HG03064 (cell line): ENCODE results near the gene C9orf40.

Source experiments
- ATAC-seq: cut with Tn5 transposase; IDR thresholded peaks from one replicate; pipeline ENCODE4 v1.9.1; 2021; ENCODE audit warnings: low read depth; ENCODE audit not compliant: unreplicated experiment

The C9orf40 gene, protein sequence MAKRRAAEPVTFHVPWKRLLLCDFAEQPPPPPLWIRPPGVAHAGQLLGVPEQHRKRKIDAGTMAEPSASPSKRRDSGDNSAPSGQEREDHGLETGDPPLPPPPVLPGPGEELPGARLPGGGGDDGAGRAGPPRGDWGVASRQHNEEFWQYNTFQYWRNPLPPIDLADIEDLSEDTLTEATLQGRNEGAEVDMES

DNA sequence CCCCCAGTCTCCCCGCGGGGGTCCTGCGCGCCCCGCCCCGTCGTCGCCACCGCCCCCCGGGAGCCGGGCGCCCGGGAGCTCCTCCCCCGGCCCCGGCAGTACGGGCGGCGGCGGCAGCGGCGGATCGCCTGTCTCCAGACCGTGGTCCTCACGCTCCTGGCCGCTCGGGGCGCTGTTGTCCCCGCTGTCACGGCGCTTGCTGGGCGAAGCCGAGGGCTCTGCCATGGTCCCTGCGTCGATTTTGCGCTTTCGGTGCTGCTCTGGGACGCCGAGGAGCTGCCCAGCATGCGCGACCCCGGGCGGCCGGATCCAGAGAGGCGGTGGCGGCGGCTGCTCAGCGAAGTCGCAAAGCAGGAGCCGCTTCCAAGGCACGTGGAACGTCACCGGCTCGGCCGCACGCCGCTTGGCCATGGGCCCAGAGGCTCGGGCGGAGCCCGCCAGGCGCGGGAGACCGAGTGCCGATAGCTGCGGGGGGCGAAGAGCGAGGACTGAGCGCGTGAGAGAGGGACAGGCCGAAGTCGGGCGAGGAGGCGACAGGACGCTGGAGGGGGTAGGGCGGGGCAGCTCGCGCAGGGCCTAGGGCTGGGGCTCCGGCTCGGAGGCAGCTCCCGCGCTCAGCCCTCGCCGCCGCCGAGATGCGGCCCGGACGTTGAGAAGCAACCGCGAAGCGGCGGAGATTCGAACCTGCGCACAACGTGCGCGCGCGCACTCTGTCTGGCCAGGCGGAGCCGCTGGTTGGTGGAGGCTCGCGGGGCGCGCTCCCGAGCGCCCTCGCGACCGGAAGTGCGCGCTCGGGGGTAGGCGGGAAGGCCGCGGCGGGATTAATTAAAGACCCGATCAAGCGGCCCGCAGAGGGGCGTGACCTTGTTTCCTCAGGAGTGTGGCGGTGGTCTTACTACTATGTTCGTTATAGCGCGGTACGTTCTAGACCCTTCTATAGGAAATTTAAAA, at the start of gene C9orf40:
TSS of gene C9orf40 (minus strand) at position 712 of the 951 bp plus-strand sequence. CDS start at position 411, 301 bp downstream.
- peak; percentile 94 for ATAC-seq

DNA sequence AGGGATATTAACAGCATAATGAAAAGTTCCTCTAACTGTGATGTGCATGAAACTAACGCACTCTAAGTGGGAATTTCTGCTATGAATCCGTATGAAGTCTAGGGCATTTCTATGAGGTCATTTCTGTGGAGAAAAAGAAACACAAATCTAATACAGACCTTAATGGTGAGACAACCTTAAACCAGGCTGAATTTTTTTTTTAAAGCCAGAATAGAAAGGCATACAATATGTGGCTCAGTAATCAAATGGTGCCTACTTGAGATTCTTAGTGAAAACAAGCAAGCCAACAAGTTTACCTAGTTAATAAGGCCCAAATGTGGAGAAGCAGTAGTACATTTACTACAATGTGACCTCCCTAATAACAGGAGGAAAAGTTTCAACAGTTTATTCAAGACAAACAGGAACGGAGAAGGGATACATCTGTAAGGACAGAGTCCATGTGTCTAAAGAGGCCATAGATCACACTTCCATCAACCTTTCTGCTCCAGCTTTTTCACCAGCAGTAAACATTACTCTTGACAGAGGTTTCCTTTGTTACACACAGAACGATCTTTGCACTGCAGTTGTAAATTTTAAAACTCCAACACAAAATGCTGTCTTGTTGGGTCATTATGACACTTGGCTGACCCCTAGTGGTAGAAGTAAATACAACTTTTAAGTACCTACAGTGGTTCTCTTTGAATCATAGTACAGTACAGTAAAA, 49.2 kb upstream of the C9orf40 start:
- peak; percentile 93 for ATAC-seq

DNA sequence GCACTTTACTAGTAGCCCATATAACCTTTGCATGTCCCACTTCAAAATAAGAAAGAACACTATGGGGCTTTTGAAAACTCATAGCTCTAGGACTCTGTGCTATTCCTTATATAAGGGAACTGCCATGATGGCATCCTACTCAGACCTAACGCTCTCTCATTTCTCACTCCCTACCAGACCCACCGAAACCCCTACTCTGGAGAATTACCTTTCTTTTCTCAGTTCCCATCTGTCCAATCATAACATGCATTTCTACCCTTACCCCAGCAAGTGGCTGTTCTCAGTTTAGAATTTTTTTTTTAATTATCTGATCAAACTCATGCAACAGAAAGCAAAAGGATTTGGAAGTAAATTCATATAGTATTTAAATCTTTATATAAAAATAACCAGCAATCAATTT, 48.1 kb upstream of the C9orf40 start:
- no peak for ATAC-seq

DNA sequence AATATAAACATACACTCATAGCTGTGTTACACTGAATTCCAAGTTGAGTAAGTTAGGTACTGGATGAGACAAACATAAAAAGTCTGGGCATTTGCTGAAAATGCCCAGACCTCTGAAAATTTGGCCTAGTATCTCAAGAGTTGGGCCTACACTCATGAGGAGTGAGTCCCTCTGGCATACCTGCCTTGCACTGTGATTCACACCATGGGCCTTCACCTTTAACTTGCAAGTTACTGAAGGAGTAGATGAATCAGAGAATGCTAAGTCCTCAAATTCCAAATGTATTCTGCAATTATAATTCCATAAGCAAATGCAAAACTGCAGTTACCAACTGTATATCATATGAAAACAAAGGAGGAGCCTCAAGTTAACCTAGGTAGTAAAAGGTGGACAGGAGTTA, 32.3 kb upstream of the C9orf40 start:
- ATAC-seq: no peak

DNA sequence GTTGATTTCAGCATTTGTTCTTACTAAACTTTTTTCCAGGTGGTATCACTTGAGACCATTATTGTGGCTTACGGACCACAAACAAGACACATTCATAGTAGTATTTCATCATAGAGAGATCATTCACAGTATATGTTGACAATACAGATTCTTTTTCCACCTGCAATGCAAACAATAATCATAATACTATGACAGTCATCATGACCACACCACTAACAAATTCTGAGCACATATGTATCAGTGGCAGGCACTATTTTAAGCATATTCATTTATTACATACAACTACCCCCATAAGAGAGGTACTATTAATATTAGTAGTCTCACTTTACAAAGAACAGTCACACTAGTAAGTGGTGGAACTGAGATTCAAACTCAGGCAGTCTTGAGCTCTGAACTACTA, 31.0 kb upstream of the C9orf40 start:
- no peak for ATAC-seq

DNA sequence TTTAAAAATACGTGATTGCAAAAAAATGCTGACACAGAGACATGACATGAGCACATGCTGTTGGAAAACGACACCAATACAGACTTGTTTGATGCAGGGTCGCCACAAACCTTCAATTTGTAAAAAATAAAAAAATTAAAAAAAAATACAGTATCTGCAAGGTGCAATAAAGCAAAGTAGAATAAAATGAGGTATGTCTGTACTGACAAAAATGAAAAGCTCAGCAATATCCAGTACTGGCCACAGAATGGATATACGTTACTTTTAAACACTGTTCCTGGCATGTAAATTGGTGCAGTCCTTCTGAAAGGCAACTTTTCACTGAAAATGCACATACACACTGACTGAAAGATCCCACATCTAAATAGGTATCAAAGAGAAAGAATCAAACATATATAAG, 27.1 kb upstream of the C9orf40 start:
- no peak for ATAC-seq

DNA sequence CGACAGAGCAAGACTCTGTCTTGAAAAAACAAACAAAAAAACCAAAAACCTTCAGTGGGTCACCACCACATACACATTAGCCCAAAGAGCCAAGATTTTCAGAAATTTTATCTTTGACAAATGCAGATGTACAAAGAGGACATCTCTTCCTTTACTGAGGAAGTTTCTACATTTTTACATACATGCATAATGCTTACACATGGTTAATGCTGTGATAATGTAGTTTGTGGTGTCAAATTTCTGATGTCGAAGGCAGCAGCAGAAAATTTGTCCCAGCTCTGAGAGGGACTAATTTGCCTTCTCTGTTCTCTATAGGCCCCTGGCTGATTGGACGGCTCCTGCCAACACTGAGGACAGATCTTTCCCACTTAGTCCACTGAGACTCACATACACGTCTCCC, 24.6 kb upstream of the C9orf40 start:
- ATAC-seq: no peak

DNA sequence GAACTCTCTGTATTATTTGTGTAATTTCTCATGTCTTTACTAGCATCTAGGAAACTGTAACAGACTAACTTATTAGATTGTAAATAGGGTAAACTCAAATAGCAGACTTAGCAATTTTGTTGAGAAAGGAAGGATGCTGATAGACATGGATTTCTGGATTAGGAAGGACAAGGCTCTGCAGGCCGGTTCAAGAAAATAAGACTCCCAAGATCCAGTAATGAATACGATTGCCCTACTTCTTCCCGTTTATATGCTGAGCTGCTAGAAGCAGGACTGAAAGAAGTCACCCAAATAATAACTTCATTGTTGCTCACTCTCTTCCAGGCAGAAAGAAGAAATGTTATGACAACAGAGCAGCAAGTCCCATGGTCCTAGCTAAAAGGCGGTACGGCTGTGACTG, 22.8 kb upstream of the C9orf40 start:
- no peak for ATAC-seq

DNA sequence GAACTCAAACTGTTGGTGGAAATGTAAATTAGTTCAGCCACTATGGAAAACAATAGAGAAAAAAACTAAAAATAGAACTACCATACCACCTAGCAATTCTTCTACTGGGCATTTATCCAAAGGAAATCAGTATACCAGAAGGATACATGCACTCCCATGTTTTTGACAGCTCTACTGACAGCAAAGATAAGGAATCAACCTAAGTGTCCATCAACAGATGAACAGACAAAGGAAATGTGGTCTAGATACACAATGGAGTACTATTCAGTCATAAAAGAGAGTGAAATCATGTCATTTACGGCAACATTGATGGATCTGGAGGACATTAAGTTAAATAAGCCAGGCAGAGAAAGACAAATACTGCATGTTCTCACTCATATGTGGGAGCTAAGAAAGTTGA, 21.8 kb upstream of the C9orf40 start:
- ATAC-seq: no peak

DNA sequence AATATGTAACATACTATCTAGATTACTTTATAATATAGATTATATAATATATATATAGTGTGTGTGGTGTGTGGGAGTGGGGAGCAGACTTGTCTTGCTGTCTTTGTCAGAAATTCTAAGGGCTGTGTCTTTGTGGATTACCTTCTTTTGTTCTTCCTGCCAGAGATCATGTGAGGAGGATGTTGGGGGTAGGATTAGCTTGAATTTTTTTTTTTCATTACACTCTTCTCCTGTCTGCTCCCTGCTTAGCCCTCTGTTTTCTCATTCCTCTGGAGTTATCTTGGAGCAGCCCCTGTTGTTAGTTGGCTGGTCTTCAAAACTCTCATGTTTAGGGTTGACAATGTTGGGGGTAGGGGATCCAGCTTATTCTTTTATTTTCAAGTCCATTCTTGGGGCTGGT, 21.0 kb upstream of the C9orf40 start:
- no peak for ATAC-seq

DNA sequence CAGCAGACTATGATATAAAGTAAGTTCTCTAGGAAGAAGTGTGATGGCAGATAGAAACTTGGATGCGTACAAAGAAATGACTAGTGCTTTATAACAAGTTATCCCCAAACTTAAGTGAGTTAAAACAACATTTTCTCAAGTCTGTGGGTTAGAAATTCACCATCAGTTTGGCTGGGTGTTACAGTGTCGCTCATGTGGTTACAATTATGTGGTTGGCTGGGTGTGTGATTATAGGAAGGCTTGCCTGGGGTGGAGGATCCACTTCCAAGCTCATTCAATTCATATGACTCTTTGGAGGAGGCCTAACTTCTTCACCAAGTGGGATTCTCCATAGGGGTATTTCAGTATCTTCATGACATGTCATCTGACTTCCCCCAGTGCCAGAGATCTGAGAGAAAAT, 10.3 kb upstream of the C9orf40 start:
- no peak for ATAC-seq

DNA sequence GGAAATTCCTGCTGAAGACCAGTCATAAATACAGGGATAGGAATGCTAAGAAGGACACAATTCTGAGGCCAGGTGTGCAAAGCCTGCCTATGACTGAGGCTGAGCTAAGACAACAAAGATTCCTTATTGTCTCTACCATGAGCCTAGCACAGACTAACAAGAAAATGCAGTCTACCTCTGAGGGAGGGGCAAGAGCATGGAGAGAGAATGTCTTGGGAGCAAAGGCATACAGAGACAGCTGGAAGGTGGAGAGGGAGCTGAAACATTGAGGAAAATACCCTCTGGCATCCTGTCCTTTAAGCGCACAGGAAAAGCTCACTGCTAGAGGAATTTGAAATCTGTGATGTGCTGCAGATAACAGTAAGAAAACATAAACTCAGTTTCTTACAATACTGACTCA, 8.8 kb upstream of the C9orf40 start:
- no peak for ATAC-seq

DNA sequence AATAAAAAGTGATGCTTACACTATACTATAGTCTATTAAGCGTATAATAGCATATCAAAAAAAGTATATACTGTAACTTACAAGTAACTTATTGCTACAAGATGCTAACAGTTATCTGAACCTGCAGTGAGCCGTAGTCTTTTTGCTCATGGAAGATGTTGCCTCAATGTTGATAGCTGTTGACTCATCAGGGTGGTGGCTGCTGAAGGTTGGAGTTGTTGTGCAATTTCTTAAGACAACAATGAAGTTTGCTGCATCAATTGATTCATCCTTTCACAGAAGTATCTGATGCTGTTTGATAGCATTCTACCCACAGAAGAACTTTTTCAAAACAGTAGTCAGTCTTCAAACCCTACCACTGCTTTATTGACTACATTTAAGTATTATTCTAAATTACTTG, 7.8 kb upstream of the C9orf40 start:
- no peak for ATAC-seq

DNA sequence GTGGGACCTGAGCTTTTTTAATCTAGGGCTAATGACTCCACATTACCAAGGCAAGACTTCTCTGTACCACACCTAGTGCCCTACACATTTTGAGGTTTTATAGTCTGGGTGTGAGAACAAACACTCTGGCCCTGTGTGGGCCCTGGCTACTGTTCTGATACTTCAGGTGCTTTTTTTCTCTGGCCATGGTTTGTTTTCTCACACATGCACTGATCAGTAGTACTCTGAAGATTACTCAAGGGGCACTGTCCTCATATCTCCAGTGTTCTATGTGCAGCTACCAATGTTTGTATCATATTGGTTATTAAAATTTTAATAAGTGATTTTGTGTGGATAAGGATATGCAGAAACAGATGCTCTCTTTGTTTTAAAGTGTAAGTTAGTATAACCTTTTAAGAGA, 5.9 kb upstream of the C9orf40 start:
- ATAC-seq: no peak

DNA sequence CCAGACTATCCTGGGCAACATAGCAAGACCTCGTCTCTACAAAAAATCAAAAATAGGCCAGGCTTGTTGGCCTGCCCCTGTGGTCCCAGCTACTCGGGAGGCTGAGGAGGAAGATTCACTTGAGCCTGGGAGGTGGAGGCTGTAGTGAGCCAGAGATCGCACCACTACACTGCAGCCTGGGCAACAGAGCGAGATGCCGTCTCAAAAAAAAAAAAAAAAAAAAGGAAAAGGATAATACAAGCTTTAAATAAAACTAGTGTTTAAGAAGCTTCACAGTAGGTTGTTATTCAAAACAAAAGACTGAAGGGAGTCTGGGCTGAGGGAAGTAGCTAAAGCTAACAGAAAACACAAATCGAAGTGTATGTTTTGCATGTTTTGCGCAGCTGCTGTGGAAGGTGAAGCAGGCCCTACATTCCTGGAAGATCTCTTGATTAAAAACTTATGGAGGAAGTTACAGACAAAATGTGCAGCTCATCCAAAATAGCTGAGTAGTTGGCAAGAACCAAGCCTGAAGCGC, 581 bp upstream of the C9orf40 start:
- no peak for ATAC-seq

DNA sequence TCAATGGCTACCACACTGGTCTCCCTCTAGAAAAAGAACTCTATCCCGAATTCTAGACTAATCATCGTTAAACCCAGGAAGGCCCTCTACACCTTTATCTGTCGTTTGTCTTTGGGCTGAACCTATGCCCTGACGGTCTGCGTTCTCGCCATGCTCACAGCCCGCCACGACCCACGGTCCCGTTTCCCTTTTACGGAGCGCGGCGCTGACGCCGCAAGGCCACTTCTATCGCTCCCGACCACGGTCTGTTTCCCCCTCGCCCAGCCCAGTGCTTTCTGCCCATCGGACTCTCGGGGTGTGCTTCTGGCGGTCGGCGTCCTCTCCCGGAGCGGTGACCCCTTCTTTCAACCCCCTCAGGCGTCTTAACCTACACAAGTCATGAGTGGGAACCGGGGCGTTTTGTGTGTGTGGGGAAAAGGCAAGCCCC, 974 bp downstream of the C9orf40 start:
- peak; percentile 34 for ATAC-seq

DNA sequence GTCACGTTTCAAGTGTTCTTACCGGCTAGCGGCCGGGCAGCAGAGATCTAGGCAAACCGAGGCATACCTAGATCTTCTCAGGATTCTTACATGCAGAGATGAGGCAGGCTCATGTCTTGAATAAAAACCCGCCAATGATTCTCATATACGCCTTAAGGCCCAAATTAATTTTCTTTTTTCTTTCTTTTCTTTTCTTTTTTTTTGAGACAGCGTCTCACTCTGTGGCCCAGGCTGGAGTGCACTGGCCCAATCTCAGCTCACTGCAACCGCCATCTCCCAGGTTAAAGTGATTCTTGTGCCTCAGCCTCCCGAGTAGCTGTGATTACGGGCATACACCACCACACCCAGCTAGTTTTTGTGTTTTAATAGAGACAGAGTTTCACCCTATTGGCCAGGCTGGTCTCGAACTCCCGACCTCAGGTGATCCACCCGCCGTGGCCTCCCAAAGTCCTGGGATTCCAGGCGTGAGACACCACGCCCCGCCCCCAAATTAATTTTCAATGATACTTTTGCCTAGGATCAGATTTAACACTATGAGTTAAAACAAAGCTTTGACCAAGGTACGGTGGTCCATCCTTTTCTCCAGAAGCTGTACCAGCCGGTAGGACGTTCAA, 1.5 kb downstream of the C9orf40 start:
- ATAC-seq: no peak

DNA sequence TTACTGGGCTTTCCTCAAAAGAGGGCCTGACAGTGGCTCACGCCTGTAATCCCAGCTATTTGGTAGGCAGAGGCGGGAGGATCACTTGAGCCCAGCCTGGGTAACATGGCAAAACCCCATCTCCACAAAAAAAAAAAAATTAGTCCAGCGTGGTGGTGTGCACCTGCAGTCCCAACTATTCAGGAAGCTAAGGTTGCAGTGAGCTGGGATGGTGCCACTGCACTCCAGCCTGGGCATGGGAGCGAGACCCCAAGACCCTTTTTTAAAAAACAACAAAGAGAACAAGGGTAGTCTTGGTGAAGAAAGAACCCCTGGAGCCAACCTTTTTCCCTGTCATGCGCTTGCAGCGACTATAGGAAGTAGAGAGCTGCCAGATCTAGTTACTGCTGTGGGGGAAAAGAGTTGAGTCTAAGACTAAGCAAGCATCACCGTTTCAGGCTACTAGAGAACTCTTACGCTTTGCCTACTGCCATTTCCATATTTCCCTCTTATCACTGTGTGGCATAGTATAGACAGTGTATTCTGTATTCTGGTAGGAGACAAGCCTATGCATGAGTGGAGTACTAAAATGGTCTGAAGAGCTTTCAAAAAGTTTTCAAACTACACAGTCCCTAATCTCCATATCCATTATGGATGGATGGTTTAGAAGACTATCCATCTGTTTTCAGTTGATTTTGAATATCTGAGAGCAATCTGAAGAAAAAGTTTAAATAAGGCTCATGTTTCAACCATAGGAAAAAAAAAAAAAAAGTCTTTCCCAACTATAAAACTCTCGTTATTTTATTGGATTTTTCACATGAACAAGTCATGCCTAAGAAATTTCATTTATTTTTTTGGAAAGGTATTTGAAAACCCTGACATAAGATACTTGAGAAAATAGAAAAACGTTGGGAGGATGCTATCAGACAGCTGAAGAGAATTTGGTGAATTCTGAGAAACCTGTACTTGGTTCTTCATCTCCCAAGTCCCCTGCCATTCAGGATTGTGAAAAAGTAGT, 2.6 kb downstream of the C9orf40 start:
- ATAC-seq: no peak

DNA sequence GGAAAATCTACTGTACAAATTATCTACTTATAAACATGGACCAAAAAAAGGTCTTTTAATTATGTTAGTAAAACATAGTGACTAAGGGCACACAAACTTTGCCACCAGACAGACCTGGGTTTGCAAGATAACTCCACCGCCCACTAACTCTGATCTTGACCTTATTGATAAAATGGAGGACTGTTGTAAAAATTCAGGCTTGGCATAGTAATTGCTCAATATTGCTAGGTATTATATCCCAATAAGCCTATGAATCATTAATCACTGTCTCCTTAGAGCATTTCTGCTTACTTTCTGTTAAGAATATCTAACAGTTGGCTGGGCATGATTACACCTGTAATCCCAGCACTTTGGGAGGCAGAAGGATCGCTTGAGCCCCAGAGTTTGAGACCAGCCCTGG, 3.8 kb downstream of the C9orf40 start:
- ATAC-seq: no peak

DNA sequence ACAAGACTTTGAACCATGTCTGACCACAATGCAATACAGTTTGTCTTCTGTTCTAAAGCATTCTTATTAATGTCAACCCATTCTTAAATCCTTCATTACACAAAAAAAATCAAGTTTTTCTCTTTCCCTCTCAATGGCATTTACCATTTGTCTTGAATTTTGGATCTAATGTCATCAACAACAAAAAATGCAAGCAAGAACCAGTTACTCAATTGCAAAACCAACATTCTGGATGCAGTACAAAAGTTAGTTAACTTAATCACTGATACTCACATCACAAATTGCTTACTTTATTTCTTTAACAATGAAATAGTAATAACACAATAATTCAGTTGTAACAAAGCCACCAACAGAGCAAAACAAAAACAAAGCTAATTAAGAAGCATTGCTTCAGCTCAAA, 6.0 kb downstream of the C9orf40 start:
- no peak for ATAC-seq
